NCI-H2196 treated with DMSO at 0.1 percent for 48 hours (cell line): ENCODE data around the gene NDUFB6.
"Not testable (repeated sequence)": the region's sequence is repeated elsewhere in the genome, so short reads cannot be mapped to it uniquely, and the experiment has no call there.

Source experiments
- DNase-seq: peaks from one replicate; lab custom pipeline; 2025; ENCODE audit not compliant: unreplicated experiment; lab: John Stamatoyannopoulos, UW

The NDUFB6 gene

DNA sequence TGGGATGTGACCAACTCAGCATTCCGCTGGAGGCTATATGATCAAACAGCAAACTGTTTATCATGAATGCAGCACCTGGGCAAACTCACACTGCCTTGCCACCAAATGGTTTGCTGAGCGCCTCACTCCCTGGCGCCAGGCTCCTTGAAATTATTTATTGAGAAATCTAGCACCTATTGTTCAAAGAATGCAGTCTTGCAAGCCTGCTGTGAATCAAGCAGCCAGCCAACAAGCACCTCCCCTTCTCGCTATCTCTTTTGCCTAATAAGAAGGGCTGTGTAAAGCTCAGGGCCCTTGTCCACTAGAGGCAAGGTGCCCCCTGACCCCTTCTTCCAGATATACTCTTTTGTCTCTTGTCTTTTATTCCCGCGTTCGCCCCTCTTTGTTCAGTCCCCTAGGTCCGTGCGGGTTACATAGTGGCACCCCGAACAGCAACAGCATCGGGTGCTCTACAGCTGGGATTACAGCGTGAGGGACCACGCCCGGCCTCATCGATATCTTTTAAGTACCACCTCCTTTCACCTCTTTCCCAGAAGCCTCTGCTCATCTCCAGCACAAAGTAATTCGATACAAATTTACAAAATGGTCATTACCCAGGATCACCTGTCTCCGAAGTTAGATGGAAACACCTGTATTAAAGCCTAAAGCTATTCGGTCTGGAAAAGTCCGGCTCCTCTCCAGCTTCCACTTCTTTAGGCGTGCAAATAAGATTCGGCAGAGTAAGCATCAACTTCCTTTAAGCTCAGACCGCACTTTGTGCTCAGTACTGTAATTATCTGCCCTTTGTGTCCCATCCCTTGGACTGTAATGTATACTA is 47.9 kb downstream of the NDUFB6 start:
- DNase-seq, result peak; percentile 51

DNA sequence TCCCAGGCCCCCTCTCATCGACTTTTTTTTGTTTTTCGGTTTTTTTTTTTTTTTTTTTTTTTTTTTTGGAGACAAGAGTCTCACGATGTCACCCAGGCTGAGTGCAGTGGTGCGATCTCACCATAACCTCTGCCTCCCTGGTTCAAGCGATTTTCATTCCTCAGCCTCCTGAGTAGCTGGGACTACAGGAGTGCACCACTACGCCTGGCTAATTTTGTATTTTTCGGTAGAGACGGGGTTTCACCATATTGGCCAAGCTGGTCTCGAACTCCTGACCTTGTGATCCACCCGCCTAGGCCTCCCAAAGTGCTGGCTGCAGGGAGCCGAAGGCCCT is 48.4 kb downstream of the NDUFB6 start:
- DNase-seq, result not testable (repeated sequence)

DNA sequence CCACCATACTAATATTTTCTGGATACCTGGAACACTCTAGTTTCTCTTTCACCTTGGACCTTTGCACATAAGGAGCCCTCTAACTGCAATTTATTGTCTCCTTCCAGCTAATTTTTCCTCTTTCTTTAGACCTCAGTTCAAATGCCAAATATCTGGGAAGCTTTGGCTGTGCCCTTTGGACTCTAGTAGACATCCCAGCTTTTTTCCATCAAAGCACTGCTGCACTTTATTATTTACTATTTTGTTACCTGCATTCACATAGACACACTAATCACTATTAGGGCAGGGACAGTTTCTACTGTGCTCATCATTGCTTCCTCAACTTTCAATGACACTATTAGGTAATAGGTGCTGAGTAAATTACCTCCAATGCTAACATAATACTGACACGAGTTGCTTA is 49.0 kb downstream of the NDUFB6 start:
- DNase-seq, result no peak

DNA sequence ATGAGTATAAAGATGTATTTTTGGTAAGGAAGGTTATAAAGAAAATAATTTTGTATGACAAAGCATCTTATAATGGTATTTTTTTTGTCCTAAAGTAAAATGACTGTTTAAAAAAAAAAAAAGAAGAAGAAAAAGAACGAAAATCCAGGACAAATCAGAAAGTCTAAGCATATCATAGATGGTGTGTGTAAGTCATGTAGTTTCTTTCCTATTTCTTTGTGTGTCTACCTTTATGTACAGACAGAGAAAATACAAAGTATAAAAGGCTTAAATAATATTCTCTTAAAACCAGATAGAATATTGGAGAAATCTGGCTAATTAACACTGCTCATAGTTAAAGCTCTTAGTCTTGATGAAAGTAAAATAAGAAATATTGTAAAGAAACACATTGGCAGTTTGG is 54.7 kb downstream of the NDUFB6 start:
- DNase-seq, result no peak

DNA sequence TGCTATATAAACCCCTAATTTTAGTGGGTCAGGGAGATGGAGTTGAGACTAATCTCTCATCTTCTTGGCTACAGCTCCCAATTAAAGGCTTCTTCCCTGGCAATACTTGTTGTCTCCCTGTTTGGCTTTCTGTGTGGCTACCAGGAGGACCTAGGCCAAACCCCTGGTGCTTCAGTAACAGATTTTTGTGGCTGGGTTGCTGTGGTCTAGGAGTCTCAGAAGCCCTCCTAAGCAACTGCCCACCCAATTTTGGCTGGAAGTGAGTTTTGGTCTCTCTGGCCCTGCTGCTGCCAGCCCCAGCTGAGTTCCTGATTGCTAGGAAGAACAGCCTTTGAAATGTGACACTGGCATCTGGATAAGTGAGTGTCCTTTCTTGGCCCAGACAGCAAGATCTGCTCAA is 56.7 kb downstream of the NDUFB6 start:
- no peak for DNase-seq

DNA sequence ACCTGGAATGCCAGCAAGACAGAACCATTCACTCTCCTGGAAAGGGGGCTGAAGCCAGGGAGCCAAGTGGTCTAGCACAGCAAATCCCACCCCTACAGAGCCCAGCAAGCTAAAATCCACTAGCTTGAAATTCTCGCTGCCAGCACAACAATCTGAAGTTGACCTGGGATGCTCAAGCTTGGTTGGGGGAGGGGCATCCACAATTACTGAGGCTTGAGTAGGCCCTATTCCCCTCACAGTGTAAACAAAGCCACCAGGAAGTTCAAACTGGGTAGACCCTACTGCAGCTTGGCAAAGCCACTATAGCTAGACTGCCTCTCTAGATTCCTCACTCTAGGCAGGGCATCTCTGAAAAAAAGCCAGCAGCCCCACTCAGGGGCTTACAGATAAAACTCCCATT is 64.2 kb downstream of the NDUFB6 start:
- DNase-seq, result no peak

DNA sequence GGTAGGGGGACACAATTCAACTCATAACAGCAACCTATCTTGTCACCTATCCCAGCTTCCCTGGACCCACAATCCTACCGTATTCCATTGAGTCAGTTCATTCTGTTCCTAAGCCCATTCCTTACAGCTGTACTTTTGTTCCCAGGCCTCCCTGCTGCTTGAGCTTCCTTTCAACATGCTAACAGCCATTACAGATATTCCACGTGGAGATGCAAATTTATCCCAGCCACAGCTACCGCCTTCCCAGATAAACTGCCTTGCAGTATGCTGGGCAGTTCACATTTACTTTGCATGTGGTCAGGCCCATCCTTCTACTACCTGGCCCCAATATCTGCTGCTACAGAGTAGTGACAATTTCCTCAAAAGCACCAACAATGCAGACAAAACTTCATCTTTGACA is 70.0 kb downstream of the NDUFB6 start:
- no peak for DNase-seq
